Cardiac fibroblast (primary cell): ENCODE measurements around the gene E4F1.

Experiments used
- DNase-seq, 2 donors: peaks; one replicate each; pipeline versions ENCODE4 v3.0.0 to v3.0.0-alpha.2; 2010; ENCODE audit warnings: low read depth in 2 of 2
- H3K4me3 ChIP-seq, 2 donors: replicated peaks in 1 of 2; 1 replicate in 1 of 2; 2 replicates in 1 of 2; pipeline ENCODE4 v1.5.1; 2011; ENCODE audit warnings: low read depth in 2 of 2, low read length in 2 of 2, mild to moderate bottlenecking in 2 of 2, moderate library complexity in 1 of 2
- CTCF ChIP-seq: IDR thresholded peaks from one replicate; pipeline ENCODE4 v1.5.1; 2011; ENCODE audit warnings: low read depth, mild to moderate bottlenecking, low read length, inconsistent platforms

The E4F1 gene

GRCh38 chr16:2210386-2211365 lies 12.7 kb upstream of the E4F1 start, which contains the start of gene BRICD5:
BRICD5 (minus strand) TSS chr16:2210863; CDS start chr16:2210833, 30 bp downstream.
- no peak for DNase-seq
- H3K4me3 ChIP-seq = no peak within 1 kb of the TSS
- TF ChIP-seq CTCF = no peak

GRCh38 chr16:2211923-2212347 lies 11.5 kb upstream of the E4F1 start:
- no peak for TF ChIP-seq CTCF
- H3K4me3 ChIP-seq = no peak overlapping the region
- no peak for DNase-seq

GRCh38 chr16:2212362-2213324 lies 10.7 kb upstream of the E4F1 start:
- no peak for TF ChIP-seq CTCF
- peak overlapping the region; percentile 52 to 76 for H3K4me3 ChIP-seq
- no peak for DNase-seq

GRCh38 chr16:2213817-2214718 lies 9.3 kb upstream of the E4F1 start:
- no peak for TF ChIP-seq CTCF
- peak overlapping the region; percentile 52 to 76 for H3K4me3 ChIP-seq
- DNase-seq = no peak

GRCh38 chr16:2214719-2214968 lies 8.7 kb upstream of the E4F1 start, which contains the start of gene PGP:
PGP (minus strand) TSS chr16:2214840; CDS start chr16:2214777, 63 bp downstream.
- H3K4me3 ChIP-seq = peak within 1 kb of the TSS; percentile 69 to 76
- DNase-seq = no peak
- TF ChIP-seq CTCF = no peak

- no peak overlapping the region for H3K4me3 ChIP-seq
- no peak for DNase-seq
- no peak for TF ChIP-seq CTCF
These were observed 7.1 kb upstream of the E4F1 start for GRCh38 chr16:2216330-2216729.
